Sigmoid colon (tissue), 7 donors: Measurements from ENCODE around the gene CCDC192. TPM values are rescaled to one million over a fixed set of nuclear protein-coding genes. Genes with fewer than 3 reads are reported as not detected.

ENCODE experiments used
- DNase-seq: peaks from one replicate; pipeline ENCODE4 v3.0.0-alpha.2; 2019
- H3K27ac ChIP-seq, 4 donors: fragments of 200-600 bp; sonication (generic); one replicate each; pipeline ENCODE4 v1.5.1; 2016 to 2019; ENCODE audit warnings: mild to moderate bottlenecking in 1 of 4
- H3K27me3 ChIP-seq, 3 donors: fragments of 200-600 bp; sonication (generic); one replicate each; pipeline ENCODE4 v1.5.1; 2019; ENCODE audit warnings: mild to moderate bottlenecking in 1 of 3
- H3K36me3 ChIP-seq, 4 donors: fragments of 200-600 bp; sonication (generic); one replicate each; pipeline ENCODE4 v1.5.1; 2016 to 2019
- H3K4me1 ChIP-seq, 4 donors: fragments of 200-600 bp; sonication (generic); one replicate each; pipeline ENCODE4 v1.5.1; 2017 to 2019
- H3K4me3 ChIP-seq, 4 donors: fragments of 200-600 bp; sonication (generic); one replicate each; pipeline ENCODE4 v1.5.1; 2017 to 2019; ENCODE audit warnings: mild to moderate bottlenecking in 2 of 4, moderate library complexity in 1 of 4
- H3K9me3 ChIP-seq, 4 donors: fragments of 200-600 bp in 3 of 4; sonication (generic) in 3 of 4; one replicate each; pipeline versions ENCODE4 v1.5.1 to v1.6.1; 2013 to 2019
- EP300 ChIP-seq, 4 donors: sonication (generic); formaldehyde crosslinking; IDR thresholded peaks; one replicate each; pipeline ENCODE4 v1.6.1; 2017; ENCODE audit warnings: antibody characterized with exemption in 4 of 4
- POLR2A ChIP-seq, 2 donors: fragments of 450-650 bp; IDR thresholded peaks; one replicate each; pipeline ENCODE4 v1.6.1; 2016; ENCODE audit warnings: antibody characterized with exemption in 2 of 2, mild to moderate bottlenecking in 2 of 2, moderate library complexity in 2 of 2
- POLR2AphosphoS5 ChIP-seq, 4 donors: sonication (generic); formaldehyde crosslinking; IDR thresholded peaks; one replicate each; pipeline ENCODE4 v1.6.1; 2017; ENCODE audit warnings: antibody characterized with exemption in 4 of 4
- WGBS, 2 donors: extraction: QIAGEN DNeasy Blood & Tissue Kit; methylation state at CpG; one replicate each; pipeline ENCODE4 v1.1.7; 2013; 5-methylcytosine and 5-hydroxymethylcytosine counted together
- intact Hi-C: fragments of 100-400 bp; cut with DNase I; formaldehyde crosslinking; loops from one replicate; pipeline ENCODE4 v1.15.1; 2023
- polyA plus RNA-seq, 3 donors: library from polyadenylated mRNA; stranded (reverse); fragments of 200-250 nt; gene quantifications; one replicate each; pipeline ENCODE4 v1.2.3, GENCODE V29; 2013
- total RNA-seq, 4 donors: library from RNA; depleted of rRNA; stranded (reverse); fragments of >200 nt; gene quantifications; one replicate each; pipeline ENCODE4 v1.1.0, GENCODE V29; 2016
- TF ChIP-seq, protein P1 (sequence below), 4 experiments: fragments of 450-650 bp in 3 of 4; fragments of 200-600 bp in 1 of 4; IDR thresholded peaks; one replicate each; pipeline ENCODE4 v1.5.1; 2016 to 2019; ENCODE audit warnings: antibody characterized with exemption in 4 of 4, mild to moderate bottlenecking in 3 of 4, moderate library complexity in 2 of 4
- donor health status: healthy with polysubstance abuse.
- donor health status: Bipolar disorder and iron deficiency.
- donor health status: healthy.

CCDC192 gene
- total and polyA plus RNA-seq, 7 donors = 0.36 to 2.4 TPM; not detected in 5

DNA sequence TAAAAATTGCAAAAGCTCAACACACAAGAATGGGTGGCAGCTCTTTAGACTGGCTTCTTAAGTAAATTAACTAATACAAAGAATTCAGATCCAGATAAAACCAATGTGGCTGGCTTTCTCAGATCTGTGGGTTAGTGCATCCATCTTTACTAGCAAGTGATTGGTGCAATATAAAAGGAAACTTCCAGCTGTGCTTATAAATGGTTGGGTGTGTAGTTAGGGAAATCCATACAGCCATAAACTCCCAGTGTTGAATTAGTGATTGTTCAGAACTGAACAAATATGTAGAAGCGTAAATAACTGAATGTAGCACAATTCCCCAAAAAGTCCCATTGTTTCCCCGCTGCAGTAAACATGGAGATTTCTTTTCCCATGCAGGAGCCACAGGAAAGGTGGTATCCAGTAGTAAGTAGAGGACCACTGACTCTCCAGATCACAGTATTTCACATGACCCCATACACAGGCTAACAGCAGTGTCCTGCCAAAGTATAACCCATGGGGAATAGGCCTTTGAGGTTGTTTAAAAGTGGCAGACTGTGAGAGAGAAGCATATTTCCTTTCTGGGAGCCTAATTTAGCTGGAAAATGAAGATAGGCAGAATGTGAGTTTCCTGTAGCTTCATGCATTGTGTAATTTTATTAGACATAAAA lies 207.2 kb downstream of the CCDC192 start:
- Histone ChIP-seq H3K27me3 (no peaks in the 10 kb centered on the region), H3K36me3 (no peaks in the 10 kb centered on the region), H3K4me3 (no peak overlapping the region), H3K4me1 (no peaks in the 10 kb centered on the region), H3K9me3 (no peaks in the 10 kb centered on the region), H3K27ac (no peak overlapping the region)
- TF ChIP-seq, protein P1, sequence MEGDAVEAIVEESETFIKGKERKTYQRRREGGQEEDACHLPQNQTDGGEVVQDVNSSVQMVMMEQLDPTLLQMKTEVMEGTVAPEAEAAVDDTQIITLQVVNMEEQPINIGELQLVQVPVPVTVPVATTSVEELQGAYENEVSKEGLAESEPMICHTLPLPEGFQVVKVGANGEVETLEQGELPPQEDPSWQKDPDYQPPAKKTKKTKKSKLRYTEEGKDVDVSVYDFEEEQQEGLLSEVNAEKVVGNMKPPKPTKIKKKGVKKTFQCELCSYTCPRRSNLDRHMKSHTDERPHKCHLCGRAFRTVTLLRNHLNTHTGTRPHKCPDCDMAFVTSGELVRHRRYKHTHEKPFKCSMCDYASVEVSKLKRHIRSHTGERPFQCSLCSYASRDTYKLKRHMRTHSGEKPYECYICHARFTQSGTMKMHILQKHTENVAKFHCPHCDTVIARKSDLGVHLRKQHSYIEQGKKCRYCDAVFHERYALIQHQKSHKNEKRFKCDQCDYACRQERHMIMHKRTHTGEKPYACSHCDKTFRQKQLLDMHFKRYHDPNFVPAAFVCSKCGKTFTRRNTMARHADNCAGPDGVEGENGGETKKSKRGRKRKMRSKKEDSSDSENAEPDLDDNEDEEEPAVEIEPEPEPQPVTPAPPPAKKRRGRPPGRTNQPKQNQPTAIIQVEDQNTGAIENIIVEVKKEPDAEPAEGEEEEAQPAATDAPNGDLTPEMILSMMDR (IDR thresholded peaks at IDR 0.05) = no peak
- TF ChIP-seq POLR2A (IDR thresholded peaks at IDR 0.05) (no peak), POLR2AphosphoS5 (IDR thresholded peaks at IDR 0.05) (no peak), EP300 (IDR thresholded peaks at IDR 0.05) (no peak)
- WGBS, 2 donors = 28 to 70% methylated on average over 2 of the region's 2 CpGs
- no peak for DNase-seq
- intact Hi-C loops = no loop called here

DNA sequence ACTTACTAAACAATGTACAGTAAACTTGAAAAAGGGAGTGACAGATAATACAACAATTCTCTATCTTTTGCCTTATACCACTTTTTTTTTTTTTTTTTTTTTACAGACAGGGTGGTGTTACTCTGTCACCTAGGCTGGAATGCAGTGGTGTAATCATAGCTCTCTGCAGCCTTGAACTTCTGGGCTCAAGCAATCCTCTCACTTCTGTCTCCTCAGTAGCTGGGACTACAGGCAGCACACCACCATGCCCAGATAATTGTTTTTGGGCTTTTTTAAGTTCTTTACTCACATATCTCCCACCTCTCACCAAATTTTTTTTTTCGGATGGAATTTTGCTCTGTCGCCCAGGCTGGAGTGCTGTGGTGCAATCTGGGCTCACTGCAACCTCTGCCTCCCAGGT lies 208.4 kb downstream of the CCDC192 start:
- intact Hi-C loops = no loop called here
- no peaks in the 10 kb centered on the region for H3K36me3 ChIP-seq
- DNase-seq = no peak
- TF ChIP-seq, protein P1 (IDR thresholded peaks at IDR 0.05) = no peak
- TF ChIP-seq EP300 (IDR thresholded peaks at IDR 0.05) = no peak
- no peak for TF ChIP-seq POLR2A (IDR thresholded peaks at IDR 0.05)
- no peak for TF ChIP-seq POLR2AphosphoS5 (IDR thresholded peaks at IDR 0.05)
- H3K27ac ChIP-seq = no peak overlapping the region
- no peak overlapping the region for H3K4me3 ChIP-seq
- H3K27me3 ChIP-seq = no peaks in the 10 kb centered on the region
- WGBS, 2 donors = 84 to 92% methylated on average over 2 of the region's 2 CpGs
- peaks cover 0 to under 1% (median 0%) of the 10 kb centered on the region in 4 donors for H3K4me1 ChIP-seq
- no peaks in the 10 kb centered on the region for H3K9me3 ChIP-seq

DNA sequence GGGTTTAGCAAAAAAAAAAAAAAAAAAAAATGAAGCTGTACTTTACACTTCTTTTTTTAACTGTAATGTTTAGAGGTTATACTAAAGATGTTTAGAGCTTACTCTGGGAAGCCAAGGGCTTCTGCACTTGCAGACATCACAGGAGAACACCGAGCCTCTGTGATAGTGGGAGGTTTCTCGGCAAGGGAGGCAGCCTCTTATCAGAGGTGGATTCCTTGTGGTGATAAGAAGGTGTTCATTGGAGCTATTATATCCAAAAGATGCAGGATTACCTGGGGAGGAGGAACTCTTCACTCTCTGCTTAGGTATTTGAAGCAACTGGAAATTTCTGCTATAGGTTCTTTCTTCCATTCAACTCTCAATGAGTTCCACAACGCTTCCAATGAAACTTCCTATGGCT lies 209.2 kb downstream of the CCDC192 start:
- H3K27me3 ChIP-seq = no peaks in the 10 kb centered on the region
- H3K4me3 ChIP-seq = no peak overlapping the region
- H3K4me1 ChIP-seq = peaks cover 0 to 5% (median 0%) of the 10 kb centered on the region in 4 donors
- TF ChIP-seq POLR2A (IDR thresholded peaks at IDR 0.05) = no peak
- TF ChIP-seq EP300 (IDR thresholded peaks at IDR 0.05) = no peak
- TF ChIP-seq POLR2AphosphoS5 (IDR thresholded peaks at IDR 0.05) = no peak
- TF ChIP-seq, protein P1 (IDR thresholded peaks at IDR 0.05) = no peak
- H3K9me3 ChIP-seq = no peaks in the 10 kb centered on the region
- no peak overlapping the region for H3K27ac ChIP-seq
- no peaks in the 10 kb centered on the region for H3K36me3 ChIP-seq
- DNase-seq = no peak
- WGBS, 2 donors = 42 to 80% methylated on average over 3 of the region's 3 CpGs
- intact Hi-C loops = no loop called here

DNA sequence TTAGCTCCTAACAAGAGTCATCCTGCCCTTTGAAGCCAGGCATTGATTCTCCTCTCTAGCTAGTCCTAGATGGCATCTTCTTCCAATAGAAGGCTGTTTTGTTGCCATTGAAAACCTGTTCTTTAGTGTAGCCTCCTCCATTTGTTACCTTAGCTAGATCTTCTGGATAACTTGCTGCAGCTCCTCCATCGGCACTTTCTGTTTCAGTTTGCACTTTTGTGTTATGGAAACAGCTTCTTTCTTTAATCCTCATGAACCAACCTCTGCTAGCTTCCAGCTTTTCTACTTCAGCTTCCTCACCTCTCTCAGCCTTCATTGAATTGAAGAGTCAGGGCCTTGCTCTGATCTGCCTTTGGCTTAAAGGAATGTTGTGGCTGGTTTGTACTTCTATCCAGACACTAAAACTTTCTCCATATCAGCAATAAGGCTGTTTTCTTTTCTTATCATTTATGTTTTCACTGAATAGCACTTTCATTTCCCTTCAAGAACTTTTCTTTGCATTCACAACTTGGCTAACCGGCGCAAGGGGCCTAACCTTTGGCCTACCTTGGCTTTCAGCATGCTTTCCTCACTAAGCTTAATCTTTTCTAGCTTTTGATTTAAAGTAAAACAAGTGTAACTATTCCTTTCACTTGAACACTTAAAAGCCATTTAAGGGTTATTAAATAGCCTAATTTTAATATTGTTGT lies 213.8 kb downstream of the CCDC192 start:
- no peaks in the 10 kb centered on the region for H3K27me3 ChIP-seq
- intact Hi-C loops = no loop called here
- H3K27ac ChIP-seq = no peak overlapping the region
- no peaks in the 10 kb centered on the region for H3K9me3 ChIP-seq
- no peak overlapping the region for H3K4me3 ChIP-seq
- peaks cover 0 to 5% (median 0%) of the 10 kb centered on the region in 4 donors for H3K4me1 ChIP-seq
- WGBS, 2 donors = 12 to 54% methylated on average over 3 of the region's 3 CpGs
- DNase-seq = no peak
- no peaks in the 10 kb centered on the region for H3K36me3 ChIP-seq
- no peak for TF ChIP-seq EP300 (IDR thresholded peaks at IDR 0.05)
- TF ChIP-seq, protein P1 (IDR thresholded peaks at IDR 0.05) = no peak
- no peak for TF ChIP-seq POLR2AphosphoS5 (IDR thresholded peaks at IDR 0.05)
- TF ChIP-seq POLR2A (IDR thresholded peaks at IDR 0.05) = no peak
